Measurements from ENCODE around the gene OR2T1.
"Not testable (repeated sequence)": the region's sequence is repeated elsewhere in the genome, so short reads cannot be mapped to it uniquely, and the experiment has no call there.

OR2T1 gene

GRCh38 chr1:248436303-248436702, 33.5 kb downstream of the OR2T1 start:
- not testable (repeated sequence) for DNase-seq (ENCODE audit: low spot score)

GRCh38 chr1:248438668-248439067, 35.8 kb downstream of the OR2T1 start:
- DNase-seq (ENCODE audit: low spot score) = not testable (repeated sequence)

DNA sequence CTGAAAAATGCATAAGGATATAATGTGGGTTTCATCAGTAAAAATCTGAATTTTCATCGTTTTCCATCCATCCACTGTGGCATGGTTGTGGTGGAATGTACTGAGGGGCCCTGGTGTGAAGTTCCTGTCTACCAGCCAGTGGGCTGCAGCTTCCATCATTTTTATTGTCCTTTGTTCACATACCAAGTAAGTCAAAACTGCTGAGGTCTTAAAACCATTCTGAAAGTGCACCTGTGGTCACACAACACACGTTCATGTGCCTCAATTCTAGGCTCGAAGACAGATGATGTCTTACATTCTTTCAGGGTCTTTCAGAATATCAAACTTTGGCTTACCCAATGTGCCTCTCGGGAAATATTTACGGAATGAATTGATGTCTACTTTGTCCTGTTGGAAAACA, 36.4 kb downstream of the OR2T1 start:
- not testable (repeated sequence) for DNase-seq (ENCODE audit: low spot score)

- not testable (repeated sequence) for DNase-seq (ENCODE audit: low spot score)
Measured at GRCh38 chr1:248442500-248443277, 39.8 kb downstream of the OR2T1 start.

DNA sequence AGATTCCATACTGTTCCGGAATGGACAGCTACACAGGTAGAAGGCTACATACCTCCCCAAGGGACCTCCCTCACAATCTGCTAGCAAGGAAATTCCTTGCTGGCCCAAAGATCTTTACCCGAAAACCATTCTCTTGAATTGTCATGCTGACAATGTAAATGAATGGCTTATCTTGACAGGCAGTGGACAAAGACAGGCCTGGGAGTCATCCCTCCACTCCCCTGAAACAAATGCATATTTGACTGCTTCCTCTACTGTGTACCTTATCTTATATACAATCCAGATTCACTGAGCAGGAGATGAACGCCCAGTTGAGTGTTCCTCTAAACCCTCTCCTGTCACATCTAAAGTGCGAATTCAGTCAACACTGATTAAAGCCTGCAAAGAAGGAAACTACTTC, 41.8 kb downstream of the OR2T1 start:
- DNase-seq (ENCODE audit: low spot score) = not testable (repeated sequence)

- DNase-seq (ENCODE audit: low spot score) = not testable (repeated sequence)
Measured at GRCh38 chr1:248445399-248445798, 42.6 kb downstream of the OR2T1 start, which contains the start of gene OR2T2. Gene OR2T2 (plus strand): TSS chr1:248445637. CDS start chr1:248452798, 7,161 bp downstream.

- DNase-seq (ENCODE audit: low spot score) = not testable (repeated sequence)
Measured at GRCh38 chr1:248448409-248449074, 45.7 kb downstream of the OR2T1 start.

- DNase-seq (ENCODE audit: low spot score) = not testable (repeated sequence)
Measured at GRCh38 chr1:248449821-248450465, 47.1 kb downstream of the OR2T1 start.

- not testable (repeated sequence) for DNase-seq (ENCODE audit: low spot score)
Measured at GRCh38 chr1:248450466-248451145, 47.8 kb downstream of the OR2T1 start.

- DNase-seq (ENCODE audit: low spot score) = not testable (repeated sequence)
Measured at GRCh38 chr1:248453619-248454018, 50.8 kb downstream of the OR2T1 start.

GRCh38 chr1:248455045-248455444, 52.2 kb downstream of the OR2T1 start:
- DNase-seq (ENCODE audit: low spot score) = not testable (repeated sequence)

- DNase-seq (ENCODE audit: low spot score) = not testable (repeated sequence)
Measured at GRCh38 chr1:248456635-248457034, 53.8 kb downstream of the OR2T1 start.
